GM19452 (cell line): ENCODE measurements around the gene WDHD1.
"Not testable (repeated sequence)": the region's sequence is repeated elsewhere in the genome, so short reads cannot be mapped to it uniquely, and the experiment has no call there.

Source experiments
- ATAC-seq: cut with Tn5 transposase; IDR thresholded peaks from one replicate; pipeline ENCODE4 v1.9.1; 2021; ENCODE audit not compliant: unreplicated experiment

WDHD1 gene

GRCh38 chr14:54953609-54954008 lies 73.3 kb downstream of the WDHD1 start:
- not testable (repeated sequence) for ATAC-seq

DNA sequence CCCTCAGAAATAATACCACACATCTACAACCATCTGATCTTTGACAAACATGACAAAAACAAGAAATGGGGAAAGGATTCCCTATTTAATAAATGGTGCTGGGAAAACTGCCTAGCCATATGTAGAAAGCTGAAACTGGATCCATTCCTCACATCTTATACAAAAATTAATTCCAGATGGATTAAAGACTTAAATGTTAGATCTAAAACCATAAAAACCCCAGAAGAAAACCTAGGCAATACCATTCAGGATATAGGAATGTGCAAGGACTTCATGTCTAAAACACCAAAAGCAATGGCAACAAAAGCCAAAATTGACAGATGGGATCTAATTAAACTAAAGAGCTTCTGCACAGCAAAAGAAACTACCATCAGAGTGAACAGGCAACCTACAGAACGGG lies 74.1 kb downstream of the WDHD1 start:
- not testable (repeated sequence) for ATAC-seq

DNA sequence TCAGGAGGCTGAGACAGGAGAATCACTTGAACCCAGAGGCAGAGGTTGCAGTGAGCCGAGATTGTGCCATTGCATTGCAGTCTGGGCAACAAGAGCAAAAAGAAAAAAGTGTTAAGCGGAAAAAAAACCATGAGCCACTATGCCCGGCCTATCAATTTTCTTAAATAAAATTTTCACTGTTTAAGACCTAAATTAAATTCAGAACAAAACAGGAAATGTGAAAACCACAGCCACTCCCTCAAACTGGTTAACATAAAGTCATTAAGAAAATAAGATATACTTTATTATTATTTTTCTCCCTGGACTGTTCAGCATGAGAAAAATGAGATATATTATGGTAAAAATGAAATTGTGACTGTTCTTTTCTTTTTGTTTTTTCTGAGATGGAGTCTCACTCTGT lies 79.7 kb downstream of the WDHD1 start:
- ATAC-seq = no peak

DNA sequence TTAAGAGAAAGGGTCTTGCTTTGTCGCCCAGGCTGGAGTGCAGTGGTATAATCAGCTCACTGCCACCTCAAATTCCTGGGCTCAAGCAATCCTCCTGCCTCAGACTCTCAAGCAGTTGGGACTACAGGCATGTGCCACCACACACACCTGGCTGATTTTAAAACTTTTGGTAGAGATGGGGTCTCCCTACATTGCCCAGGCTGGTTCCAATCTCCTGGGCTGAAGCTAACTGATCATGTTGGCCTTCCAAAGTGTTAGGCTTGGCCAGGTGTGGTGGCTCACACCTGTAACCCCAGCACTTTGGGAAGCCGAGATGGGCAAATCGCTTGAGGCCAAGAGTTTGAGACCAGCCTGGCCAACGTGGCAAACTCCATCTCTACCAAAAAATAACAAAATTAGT lies 80.4 kb downstream of the WDHD1 start:
- ATAC-seq = no peak

- no peak for ATAC-seq
Measured at GRCh38 chr14:54944737-54945391, 82.0 kb downstream of the WDHD1 start.

DNA sequence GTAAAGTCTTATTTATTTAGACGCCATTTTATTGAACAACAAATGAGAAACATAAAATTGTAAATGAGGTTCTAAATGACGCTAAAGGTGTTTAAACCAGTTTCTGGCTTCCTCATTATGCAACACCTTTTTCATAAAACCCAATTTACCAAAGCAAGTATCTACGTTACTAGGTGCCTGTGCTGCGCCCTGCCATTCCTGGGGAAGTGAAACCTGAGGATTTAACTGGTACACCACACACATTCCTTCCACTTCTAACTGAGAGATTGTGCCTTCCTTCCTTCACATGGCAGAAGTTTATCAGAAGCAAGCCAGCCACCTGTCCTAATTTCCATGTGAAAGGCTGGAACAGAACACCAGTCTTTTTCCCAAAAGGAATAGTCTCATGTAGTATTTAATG lies 84.0 kb downstream of the WDHD1 start:
- ATAC-seq = no peak

DNA sequence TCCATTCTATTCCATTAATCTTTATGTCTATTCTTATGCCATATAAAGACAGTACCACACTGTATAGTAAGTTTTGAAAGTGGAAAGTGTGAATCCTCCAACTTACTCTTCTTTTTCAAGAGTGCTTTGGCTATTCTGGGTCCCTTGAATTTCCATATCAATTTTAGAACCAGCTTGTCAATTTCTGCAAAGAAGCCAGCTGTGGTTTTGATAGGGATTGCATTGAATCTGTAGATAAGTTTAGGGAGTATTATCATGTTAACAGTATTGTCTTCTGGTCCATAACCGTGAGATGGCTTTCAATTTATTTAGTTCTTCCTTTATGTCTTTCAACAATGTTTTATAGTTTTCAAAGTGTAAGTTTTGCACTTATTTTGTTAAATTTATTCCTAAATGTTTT lies 90.1 kb downstream of the WDHD1 start:
- no peak for ATAC-seq

- ATAC-seq = no peak
Measured at GRCh38 chr14:54935958-54936357, 90.9 kb downstream of the WDHD1 start.

GRCh38 chr14:54935100-54935499 lies 91.8 kb downstream of the WDHD1 start:
- no peak for ATAC-seq

DNA sequence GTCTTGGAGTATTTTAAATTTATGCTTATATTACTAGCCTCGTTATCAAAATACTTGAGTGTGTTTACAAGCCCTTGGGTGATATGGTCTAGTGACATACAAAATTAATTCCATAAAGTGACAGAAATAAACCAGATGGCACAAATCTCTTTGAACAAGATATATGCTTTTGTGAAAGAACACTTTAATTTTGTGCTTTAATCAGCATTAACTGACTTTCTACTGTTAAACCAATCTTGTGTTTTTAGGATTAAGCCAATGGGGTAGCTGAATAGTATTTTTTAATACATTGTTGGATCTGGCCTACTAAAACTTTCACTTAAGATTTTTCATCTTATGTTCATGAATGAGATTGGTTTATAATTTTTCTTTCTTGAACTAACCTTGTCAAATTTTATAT lies 93.9 kb downstream of the WDHD1 start:
- ATAC-seq = no peak

DNA sequence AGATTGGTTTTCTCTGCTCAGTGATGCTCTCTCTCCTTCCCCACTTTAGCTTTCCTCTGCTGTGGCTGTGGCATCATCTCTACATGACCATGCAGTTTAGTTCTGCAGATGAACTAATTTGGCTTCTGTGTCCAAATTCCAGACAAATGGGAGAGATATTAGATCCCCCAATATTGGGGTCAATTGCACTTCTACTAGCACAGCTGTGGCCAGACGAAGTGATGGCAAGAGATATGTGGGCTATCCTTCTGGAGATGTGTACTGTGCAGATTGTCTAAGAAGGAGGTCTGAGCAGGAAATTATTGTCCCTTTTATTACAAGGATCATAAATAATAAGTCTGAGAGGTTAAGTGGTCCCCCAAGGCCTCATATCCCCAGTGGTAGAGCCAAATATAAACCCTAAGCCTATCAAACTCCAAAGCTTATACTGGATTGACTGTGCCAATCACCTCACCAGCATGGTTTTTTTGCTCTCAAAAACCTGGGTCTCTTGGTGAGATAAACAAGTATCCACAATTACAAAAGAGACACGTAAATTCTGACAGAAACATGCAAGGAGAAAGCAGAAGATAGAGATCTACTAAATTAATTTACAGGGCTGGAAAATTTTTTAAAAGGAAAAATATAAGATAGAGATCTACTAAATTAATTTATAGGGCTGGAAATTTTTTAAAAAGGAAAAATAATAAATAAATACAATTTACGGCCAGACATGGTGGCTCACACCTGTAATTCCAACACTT lies 95.1 kb downstream of the WDHD1 start:
- ATAC-seq = no peak

- ATAC-seq = no peak
Measured at GRCh38 chr14:54931101-54931500, 95.8 kb downstream of the WDHD1 start.

DNA sequence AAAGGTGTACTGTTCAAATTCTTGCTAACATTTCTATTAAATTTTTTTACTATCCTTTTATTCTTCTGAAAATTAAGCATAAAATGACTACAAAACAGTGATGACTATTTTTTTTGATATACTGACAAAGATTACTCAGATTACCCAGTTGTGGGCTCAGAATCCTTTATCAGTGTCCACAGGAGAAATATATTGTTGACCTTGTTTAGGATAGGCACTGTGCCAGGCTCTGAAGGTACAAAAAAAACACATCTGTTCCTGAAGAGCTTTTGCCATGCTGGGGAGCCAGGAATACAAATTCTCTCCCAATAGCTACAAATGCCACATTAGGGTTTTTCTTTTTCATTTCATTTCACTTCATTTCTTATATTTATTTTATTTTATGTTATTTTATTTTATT lies 97.3 kb downstream of the WDHD1 start:
- ATAC-seq = no peak

GRCh38 chr14:54928216-54928615 lies 98.7 kb downstream of the WDHD1 start:
- ATAC-seq = no peak

GRCh38 chr14:54927551-54927950 lies 99.3 kb downstream of the WDHD1 start:
- no peak for ATAC-seq

DNA sequence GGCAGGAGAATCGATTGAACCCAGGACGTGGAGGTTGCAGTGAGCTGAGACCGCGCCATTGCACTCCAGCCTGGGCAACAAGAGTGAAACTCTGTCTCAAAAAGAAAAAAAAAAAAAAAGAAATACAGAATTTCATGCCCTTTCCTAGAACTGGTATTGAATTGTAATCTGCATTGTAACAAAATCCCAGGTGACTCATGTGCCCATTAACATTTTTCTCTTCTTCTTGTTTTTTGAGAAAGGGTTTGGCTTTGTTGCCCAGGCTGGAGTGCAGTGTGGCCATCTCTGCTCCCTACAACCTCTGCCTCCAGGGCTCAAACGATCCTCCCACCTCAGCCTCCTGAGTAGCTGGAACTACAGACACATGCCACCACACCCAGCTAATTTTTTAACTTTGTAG lies 100.3 kb downstream of the WDHD1 start:
- ATAC-seq = not testable (repeated sequence)

GRCh38 chr14:54922598-54922997 lies 104.3 kb downstream of the WDHD1 start:
- no peak for ATAC-seq

DNA sequence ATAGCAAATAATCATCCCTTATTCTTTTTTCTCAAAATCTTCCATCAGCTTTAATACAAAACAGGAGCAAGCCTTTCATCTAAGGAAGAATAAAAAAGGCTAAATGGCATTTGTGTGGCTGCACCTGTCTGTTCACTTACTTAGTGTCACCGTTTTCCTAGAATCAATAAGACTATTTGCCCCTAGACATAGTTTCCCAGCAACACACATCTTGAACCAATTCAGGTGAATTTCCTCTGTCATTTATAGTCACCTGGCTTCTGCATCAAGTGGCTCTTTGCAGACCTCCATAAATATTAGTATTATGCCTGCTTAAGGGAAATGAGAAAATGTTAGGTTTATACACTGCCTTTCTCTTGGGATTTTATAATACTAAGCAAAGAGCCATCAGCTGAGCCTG lies 106.8 kb downstream of the WDHD1 start:
- ATAC-seq = no peak

DNA sequence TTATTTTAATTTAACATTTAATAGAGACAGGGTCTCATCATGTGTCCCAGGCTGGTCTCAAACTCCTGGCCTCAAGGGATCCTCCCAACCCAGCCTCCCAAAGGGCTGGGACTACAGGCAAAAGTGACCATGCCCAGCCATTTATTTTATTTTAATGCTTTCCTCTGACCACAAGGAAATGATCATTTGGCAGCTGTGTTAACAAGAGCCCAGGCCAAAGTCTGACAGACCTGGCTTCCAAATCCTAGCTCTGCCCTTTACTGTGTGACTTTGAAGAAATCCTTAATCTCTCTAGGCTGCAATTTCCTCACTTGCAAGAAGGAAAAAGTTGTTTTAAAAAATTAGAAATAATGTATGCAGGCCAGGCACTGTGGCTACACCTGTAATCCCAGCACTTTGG lies 107.6 kb downstream of the WDHD1 start:
- ATAC-seq = no peak

DNA sequence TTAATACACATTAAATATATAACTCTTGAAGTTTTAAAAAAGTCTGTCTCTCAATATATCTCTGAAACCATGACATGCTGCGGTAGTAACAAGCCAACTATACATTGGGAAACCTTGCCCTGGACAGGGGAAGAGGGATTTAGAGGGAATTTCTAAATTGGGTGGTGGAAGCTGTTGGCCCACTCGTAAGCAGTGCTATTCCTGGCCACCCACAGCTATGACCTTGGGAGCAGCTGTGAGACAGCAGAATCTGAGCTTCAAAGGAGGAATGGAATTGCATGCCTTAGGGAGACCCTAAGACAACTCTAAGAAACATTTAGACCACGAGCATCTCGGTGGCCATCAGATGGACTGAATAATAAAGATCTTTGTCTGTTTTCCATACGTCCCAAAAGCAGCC lies 108.5 kb downstream of the WDHD1 start:
- ATAC-seq = no peak

GRCh38 chr14:54916101-54916500 lies 110.8 kb downstream of the WDHD1 start:
- no peak for ATAC-seq

GRCh38 chr14:54909817-54910558 lies 116.9 kb downstream of the WDHD1 start:
- no peak for ATAC-seq
